ENCODE results near the gene METTL26. TPM values are rescaled to one million over a fixed set of nuclear protein-coding genes. Genes with fewer than 3 reads are reported as not detected.

METTL26 gene
- total RNA-seq, 1 experiment from 2014 or later: 121 TPM

DNA sequence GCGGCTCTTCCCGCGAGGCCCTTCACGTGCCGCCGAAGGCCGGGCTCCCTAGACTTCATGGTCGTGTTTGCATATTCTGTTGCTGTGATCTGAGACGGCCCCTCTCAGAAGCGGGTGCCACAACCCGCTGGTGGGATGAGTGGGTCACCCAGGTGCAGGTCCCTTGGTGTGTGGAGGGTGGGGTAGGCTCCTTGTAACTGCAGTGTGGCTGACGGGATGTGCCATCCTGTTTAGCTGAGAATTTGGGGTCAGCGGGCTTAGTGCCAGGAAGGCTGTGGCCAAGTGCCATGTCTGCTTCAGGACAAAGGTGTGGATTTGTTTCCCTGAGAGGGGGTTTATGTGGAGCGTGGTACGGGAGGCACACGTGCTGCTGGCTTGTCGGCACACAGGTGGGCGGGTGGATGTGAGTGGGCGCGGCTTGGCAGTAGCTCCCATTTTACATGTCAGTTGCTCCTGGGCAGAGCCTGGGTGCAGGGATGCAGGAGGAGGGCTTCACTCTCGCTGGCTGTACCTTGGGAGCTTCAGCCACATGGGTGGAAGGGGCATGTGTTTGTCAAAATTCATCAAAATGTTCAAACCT is 14.5 kb downstream of the METTL26 start:
- no peaks in the 10 kb centered on the region for H3K9me3 Mint-ChIP-seq (ENCODE audit: low read depth, unreplicated experiment)
- no TSS peak for BruUV-seq (replicated peaks)

DNA sequence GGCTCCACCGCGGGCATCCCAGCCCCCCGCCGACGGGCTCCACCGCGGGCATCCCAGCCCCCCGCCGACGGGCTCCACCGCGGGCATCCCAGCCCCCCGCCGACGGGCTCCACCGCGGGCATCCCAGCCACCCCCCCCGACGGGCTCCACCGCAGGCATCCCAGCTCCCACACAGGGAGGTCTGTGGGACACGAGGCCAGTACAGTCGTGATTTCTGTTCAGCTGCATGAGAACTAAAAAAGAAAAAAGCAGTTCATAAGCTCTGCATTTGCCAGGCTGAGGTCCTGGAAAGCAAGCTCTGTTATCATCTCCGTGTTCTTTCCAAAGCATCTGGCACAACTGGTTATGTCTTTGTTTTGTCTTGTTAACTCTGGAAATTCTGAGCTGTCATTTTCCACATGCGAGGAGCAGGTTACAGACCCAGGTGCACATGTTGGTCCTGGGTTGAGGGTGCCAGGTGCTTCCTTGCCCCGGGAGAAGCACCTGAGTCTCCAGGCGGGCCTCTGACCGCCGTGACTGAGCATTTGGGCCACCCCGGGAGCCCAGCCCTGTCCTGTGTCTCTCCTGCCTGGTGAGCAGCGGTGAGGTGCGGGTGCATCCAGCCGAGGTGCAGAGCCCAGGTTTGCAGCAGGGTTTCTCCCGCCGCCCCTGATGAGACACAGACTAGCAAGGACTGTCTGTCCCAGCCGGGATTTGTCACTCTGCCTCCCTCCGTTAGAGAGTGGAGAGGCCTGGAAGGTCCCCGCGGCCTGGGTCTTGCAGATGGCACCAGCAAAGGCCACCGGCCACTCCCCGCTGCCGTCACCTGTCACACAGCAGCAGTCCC is 15.2 kb downstream of the METTL26 start:
- Mint-ChIP-seq H3K27me3 (ENCODE audit: unreplicated experiment) (no peaks in the 10 kb centered on the region), H3K27ac (ENCODE audit: unreplicated experiment) (no peak overlapping the region), H3K4me1 (ENCODE audit: low read depth, unreplicated experiment) (no peaks in the 10 kb centered on the region), H3K9me3 (ENCODE audit: low read depth, unreplicated experiment) (no peaks in the 10 kb centered on the region), H3K36me3 (ENCODE audit: insufficient read depth, unreplicated experiment) (peaks cover 13% of the 10 kb centered on the region), H3K4me3 (ENCODE audit: low read depth, unreplicated experiment) (no peak overlapping the region)
- no peak for DNase-seq
- TF ChIP-seq, protein P1, sequence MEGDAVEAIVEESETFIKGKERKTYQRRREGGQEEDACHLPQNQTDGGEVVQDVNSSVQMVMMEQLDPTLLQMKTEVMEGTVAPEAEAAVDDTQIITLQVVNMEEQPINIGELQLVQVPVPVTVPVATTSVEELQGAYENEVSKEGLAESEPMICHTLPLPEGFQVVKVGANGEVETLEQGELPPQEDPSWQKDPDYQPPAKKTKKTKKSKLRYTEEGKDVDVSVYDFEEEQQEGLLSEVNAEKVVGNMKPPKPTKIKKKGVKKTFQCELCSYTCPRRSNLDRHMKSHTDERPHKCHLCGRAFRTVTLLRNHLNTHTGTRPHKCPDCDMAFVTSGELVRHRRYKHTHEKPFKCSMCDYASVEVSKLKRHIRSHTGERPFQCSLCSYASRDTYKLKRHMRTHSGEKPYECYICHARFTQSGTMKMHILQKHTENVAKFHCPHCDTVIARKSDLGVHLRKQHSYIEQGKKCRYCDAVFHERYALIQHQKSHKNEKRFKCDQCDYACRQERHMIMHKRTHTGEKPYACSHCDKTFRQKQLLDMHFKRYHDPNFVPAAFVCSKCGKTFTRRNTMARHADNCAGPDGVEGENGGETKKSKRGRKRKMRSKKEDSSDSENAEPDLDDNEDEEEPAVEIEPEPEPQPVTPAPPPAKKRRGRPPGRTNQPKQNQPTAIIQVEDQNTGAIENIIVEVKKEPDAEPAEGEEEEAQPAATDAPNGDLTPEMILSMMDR (IDR thresholded peaks at IDR 0.05; ENCODE audit: unreplicated experiment): no peak
- intact Hi-C loops (cut with micrococcal nuclease; ENCODE audit: unreplicated experiment): no loop called here
- CTCF ChIA-PET: no interaction called here
- BruUV-seq (replicated peaks): no TSS peak

More for the DNA sequence above, 14.5 kb downstream of the METTL26 start:
- peaks cover 17% of the 10 kb centered on the region for H3K36me3 Mint-ChIP-seq (ENCODE audit: insufficient read depth, unreplicated experiment)
- no peak overlapping the region for H3K4me3 Mint-ChIP-seq (ENCODE audit: low read depth, unreplicated experiment)
- CTCF ChIA-PET: no interaction called here
- H3K27ac Mint-ChIP-seq (ENCODE audit: unreplicated experiment): no peak overlapping the region
- H3K4me1 Mint-ChIP-seq (ENCODE audit: low read depth, unreplicated experiment): no peaks in the 10 kb centered on the region
- TF ChIP-seq, protein P1 (IDR thresholded peaks at IDR 0.05; ENCODE audit: unreplicated experiment): no peak
- intact Hi-C loops (cut with micrococcal nuclease; ENCODE audit: unreplicated experiment): no loop called here
- H3K27me3 Mint-ChIP-seq (ENCODE audit: unreplicated experiment): no peaks in the 10 kb centered on the region
- DNase-seq: no peak

DNA sequence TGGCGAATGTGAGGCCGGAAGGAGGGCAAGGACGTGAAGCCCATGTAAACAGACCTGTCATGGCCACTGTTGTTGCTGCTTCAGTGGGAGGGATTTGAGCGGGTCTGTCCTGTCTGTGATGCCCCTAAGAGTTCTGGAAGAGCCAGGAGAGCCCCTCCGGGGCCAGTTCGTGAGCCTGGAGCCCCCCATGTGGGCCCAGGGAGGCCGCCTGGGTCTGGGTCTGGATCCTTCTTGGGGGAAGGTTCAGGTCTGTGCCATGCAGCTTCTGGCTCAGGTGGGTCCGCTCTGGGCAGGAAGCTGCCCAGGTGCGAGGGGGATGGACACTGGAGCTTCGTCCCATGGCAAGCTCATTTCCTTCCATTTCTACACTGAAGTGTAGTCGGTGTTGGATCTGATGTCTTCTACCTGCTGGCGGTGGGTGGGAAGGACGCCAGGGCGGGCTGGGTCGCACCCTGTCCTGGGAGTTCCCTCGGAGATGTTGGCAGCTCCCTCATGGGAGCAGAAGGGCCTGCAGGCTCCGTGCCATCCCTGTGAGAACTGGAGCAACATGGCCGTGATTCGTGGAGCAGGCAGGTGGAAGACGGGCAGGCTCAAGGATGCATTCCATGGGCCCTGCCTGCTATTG is 16.5 kb downstream of the METTL26 start:
- TF ChIP-seq, protein P1 (IDR thresholded peaks at IDR 0.05; ENCODE audit: unreplicated experiment): no peak
- Mint-ChIP-seq H3K27ac (ENCODE audit: unreplicated experiment) (no peak overlapping the region), H3K9me3 (ENCODE audit: low read depth, unreplicated experiment) (no peaks in the 10 kb centered on the region), H3K4me3 (ENCODE audit: low read depth, unreplicated experiment) (no peak overlapping the region), H3K36me3 (ENCODE audit: insufficient read depth, unreplicated experiment) (peaks cover 18% of the 10 kb centered on the region), H3K4me1 (ENCODE audit: low read depth, unreplicated experiment) (no peaks in the 10 kb centered on the region), H3K27me3 (ENCODE audit: unreplicated experiment) (no peaks in the 10 kb centered on the region)
- intact Hi-C loops (cut with micrococcal nuclease; ENCODE audit: unreplicated experiment): no loop called here
- DNase-seq: no peak
- BruUV-seq (replicated peaks): no TSS peak
- CTCF ChIA-PET: no interaction called here

DNA sequence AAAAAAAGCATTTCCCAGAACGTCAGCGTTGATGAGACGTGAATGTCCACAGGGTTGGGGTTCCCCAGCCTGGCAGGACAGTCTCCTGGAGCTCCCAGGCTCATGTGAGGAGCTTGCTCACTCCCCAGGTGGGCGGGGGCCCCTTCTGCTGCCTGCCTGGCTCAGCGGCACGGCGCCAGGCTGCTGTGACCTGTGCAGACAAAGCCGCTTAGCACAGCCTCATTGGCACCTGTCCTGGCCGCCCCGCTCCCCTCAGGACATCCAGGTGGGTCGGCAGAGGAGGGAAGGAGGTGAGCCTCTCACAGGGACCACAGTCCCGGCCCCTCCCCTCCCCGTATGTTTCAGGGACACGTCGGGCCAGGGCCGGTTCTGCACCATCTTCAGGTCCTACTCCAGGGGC is 18.2 kb downstream of the METTL26 start:
- Mint-ChIP-seq H3K36me3 (ENCODE audit: insufficient read depth, unreplicated experiment) (peaks cover 21% of the 10 kb centered on the region), H3K27me3 (ENCODE audit: unreplicated experiment) (no peaks in the 10 kb centered on the region), H3K4me3 (ENCODE audit: low read depth, unreplicated experiment) (no peak overlapping the region), H3K4me1 (ENCODE audit: low read depth, unreplicated experiment) (no peaks in the 10 kb centered on the region), H3K9me3 (ENCODE audit: low read depth, unreplicated experiment) (no peaks in the 10 kb centered on the region), H3K27ac (ENCODE audit: unreplicated experiment) (no peak overlapping the region)
- CTCF ChIA-PET: no interaction called here
- no peak for DNase-seq
- intact Hi-C loops (cut with micrococcal nuclease; ENCODE audit: unreplicated experiment): no loop called here
- BruUV-seq (replicated peaks): no TSS peak
- TF ChIP-seq, protein P1 (IDR thresholded peaks at IDR 0.05; ENCODE audit: unreplicated experiment): no peak
